ENCODE data around the gene COL13A1.

Gene COL13A1

DNA sequence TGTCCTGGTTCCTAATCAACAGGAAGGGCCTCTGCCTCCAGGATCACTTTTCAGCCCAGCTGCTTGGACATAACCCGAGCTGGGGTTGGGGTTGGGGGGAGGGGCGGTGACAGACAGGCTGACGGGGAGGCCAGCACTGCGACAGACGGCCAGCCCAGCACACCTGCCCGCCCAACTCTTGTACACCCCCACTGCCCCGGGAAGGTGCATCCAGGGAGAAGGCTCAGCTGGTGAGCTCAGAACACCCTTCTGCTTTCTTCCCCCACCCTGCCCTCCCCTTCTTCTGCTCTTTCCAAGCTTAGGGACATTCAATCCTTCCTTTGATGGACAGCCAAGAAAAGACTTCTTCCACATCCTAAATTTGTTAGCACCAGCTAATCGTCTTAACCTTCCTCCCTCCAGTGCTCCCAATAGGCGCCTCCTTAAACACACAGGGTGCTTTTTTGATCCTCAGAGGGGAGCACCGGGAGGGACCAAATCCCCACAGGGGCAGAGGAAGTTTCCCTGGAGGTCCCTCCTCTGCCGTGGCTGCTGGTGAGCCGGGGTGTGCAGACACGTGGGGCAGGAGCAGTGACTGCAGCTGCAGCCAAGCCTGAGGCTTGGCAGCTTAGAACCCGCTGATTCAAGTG, 44.7 kb downstream of the COL13A1 start:
- DNase-seq (ENCODE audit: extremely low read depth, insufficient read length), result no peak
- TF ChIP-seq, protein P1, sequence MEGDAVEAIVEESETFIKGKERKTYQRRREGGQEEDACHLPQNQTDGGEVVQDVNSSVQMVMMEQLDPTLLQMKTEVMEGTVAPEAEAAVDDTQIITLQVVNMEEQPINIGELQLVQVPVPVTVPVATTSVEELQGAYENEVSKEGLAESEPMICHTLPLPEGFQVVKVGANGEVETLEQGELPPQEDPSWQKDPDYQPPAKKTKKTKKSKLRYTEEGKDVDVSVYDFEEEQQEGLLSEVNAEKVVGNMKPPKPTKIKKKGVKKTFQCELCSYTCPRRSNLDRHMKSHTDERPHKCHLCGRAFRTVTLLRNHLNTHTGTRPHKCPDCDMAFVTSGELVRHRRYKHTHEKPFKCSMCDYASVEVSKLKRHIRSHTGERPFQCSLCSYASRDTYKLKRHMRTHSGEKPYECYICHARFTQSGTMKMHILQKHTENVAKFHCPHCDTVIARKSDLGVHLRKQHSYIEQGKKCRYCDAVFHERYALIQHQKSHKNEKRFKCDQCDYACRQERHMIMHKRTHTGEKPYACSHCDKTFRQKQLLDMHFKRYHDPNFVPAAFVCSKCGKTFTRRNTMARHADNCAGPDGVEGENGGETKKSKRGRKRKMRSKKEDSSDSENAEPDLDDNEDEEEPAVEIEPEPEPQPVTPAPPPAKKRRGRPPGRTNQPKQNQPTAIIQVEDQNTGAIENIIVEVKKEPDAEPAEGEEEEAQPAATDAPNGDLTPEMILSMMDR (IDR thresholded peaks at IDR 0.05; ENCODE audit: insufficient read depth, low read length, poor library complexity, severe bottlenecking), result no peak
- no peaks in the 10 kb centered on the region for H3K36me3 ChIP-seq (ENCODE audit: control insufficient read depth, insufficient read depth, low read length)
- no peaks in the 10 kb centered on the region; the same call in none of the 2 replicates for H3K27me3 ChIP-seq (replicated peaks; ENCODE audit: control insufficient read depth, insufficient read depth, low read length)
- no peak overlapping the region for H3K4me3 ChIP-seq (replicated peaks; ENCODE audit: low read depth, low read length)

DNA sequence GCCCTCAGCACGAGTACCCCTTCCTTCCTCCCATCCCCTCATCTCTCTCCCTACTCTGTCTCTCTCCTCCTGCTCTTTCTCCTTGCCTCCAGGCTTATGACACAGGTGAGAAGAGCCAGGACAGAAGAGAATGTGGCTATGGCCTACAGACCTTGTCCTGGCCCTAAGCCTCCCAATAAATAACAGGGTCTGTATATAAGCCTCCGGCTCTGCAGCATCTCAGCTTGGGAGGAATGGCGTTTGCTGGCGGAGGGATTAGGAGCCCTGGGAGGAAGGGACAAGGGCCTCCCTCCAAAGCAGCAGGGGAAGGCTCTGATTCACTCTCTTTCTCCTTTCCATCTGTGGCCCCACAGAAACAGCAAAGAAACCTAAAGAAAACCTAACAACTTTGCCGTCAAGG, 45.8 kb downstream of the COL13A1 start:
- H3K36me3 ChIP-seq (ENCODE audit: control insufficient read depth, insufficient read depth, low read length), result no peaks in the 10 kb centered on the region
- no peak overlapping the region for H3K4me3 ChIP-seq (replicated peaks; ENCODE audit: low read depth, low read length)
- H3K27me3 ChIP-seq (replicated peaks; ENCODE audit: control insufficient read depth, insufficient read depth, low read length), result no peaks in the 10 kb centered on the region; the same call in none of the 2 replicates
- TF ChIP-seq, protein P1 (IDR thresholded peaks at IDR 0.05; ENCODE audit: insufficient read depth, low read length, poor library complexity, severe bottlenecking), result no peak
- no peak for DNase-seq (ENCODE audit: extremely low read depth, insufficient read length)

DNA sequence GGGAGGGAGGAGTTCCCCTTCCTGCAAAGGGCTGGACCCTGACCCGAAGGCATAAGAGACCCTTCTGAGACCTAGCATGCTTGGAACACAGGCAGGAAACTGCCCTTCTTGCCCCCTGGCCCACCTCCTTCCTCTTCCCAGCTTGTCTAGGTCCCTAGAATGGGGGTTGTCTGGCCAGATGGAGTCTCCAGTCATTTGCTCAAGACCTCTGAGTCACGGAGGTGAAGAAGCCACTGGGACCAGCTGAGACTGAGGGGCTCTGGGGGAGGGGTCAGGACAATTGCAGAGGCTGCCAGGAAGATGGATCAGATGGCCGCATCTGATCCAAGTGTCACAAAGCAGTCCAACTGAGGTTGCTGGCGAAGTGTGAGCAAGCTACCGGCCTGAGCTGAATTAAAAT, 46.2 kb downstream of the COL13A1 start:
- TF ChIP-seq, protein P1 (IDR thresholded peaks at IDR 0.05; ENCODE audit: insufficient read depth, low read length, poor library complexity, severe bottlenecking), result no peak
- no peak for DNase-seq (ENCODE audit: extremely low read depth, insufficient read length)

DNA sequence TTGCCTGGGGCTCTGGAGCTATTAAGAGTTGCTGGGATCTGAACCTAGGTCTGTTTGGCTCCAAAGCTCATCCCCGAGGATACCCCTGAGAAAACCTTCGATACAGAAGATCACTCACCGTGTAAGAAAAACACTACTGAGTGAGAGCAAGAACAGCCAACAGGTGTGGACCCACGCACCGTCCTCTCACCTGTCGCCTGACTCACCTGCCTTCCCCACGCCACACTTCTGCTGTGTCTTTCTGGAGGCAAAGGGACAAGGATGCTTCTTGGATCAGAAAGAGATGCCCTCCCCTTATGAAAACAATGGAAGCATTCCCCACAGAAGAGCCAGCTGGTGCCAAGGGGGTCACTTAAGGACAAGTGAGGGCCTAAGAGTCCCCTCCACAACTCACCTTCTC, 46.7 kb downstream of the COL13A1 start:
- no peaks in the 10 kb centered on the region; the same call in none of the 2 replicates for H3K27me3 ChIP-seq (replicated peaks; ENCODE audit: control insufficient read depth, insufficient read depth, low read length)
- no peak overlapping the region for H3K4me3 ChIP-seq (replicated peaks; ENCODE audit: low read depth, low read length)
- H3K36me3 ChIP-seq (ENCODE audit: control insufficient read depth, insufficient read depth, low read length), result no peaks in the 10 kb centered on the region
- TF ChIP-seq, protein P1 (IDR thresholded peaks at IDR 0.05; ENCODE audit: insufficient read depth, low read length, poor library complexity, severe bottlenecking), result no peak
- DNase-seq (ENCODE audit: extremely low read depth, insufficient read length), result no peak

More for the DNA sequence above, 46.2 kb downstream of the COL13A1 start:
- no peak overlapping the region for H3K4me3 ChIP-seq (replicated peaks; ENCODE audit: low read depth, low read length)
- H3K36me3 ChIP-seq (ENCODE audit: control insufficient read depth, insufficient read depth, low read length), result no peaks in the 10 kb centered on the region
- no peaks in the 10 kb centered on the region; the same call in none of the 2 replicates for H3K27me3 ChIP-seq (replicated peaks; ENCODE audit: control insufficient read depth, insufficient read depth, low read length)

DNA sequence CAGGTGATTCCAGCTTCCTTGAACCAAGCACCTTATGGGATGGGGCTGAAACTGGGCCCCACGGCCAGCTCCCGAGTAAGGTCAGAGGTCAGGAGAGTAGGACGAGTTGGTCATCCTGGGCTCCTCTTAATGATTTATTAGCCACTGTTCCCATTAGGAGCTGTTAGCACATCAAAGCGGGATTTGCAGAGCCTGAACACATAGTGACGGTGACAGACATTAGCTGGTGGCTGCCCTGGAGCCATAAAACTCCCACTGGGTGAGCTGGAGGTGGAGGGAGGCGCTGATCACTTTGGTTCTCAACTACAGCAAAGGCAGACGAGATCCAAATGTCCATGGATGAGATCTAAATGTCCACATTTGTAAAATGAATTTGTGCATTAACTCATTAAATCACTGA, 48.1 kb downstream of the COL13A1 start:
- no peak for DNase-seq (ENCODE audit: extremely low read depth, insufficient read length)
- TF ChIP-seq, protein P1 (IDR thresholded peaks at IDR 0.05; ENCODE audit: insufficient read depth, low read length, poor library complexity, severe bottlenecking), result no peak
- Histone ChIP-seq H3K4me3 (replicated peaks; ENCODE audit: low read depth, low read length) (no peak overlapping the region), H3K36me3 (ENCODE audit: control insufficient read depth, insufficient read depth, low read length) (no peaks in the 10 kb centered on the region), H3K27me3 (replicated peaks; ENCODE audit: control insufficient read depth, insufficient read depth, low read length) (no peaks in the 10 kb centered on the region; the same call in none of the 2 replicates)
